Upper lobe of left lung (tissue), 6 donors: ENCODE measurements around the gene GPSM1. TPM values are rescaled to one million over a fixed set of nuclear protein-coding genes. Genes with fewer than 3 reads are reported as not detected.

Experiments
- ATAC-seq, 2 donors: fragments of 200-7000 bp; cut with Tn5 transposase; one replicate each; pipeline ENCODE4 v1.9.1; 2022; ENCODE audit warnings: mild to moderate bottlenecking in 2 of 2, moderate library complexity in 2 of 2; ENCODE audit not compliant: low FRiP score in 2 of 2
- DNase-seq, 2 donors: peaks; one replicate each; pipeline ENCODE4 v3.0.0-alpha.2; 2019 to 2020
- H3K27ac ChIP-seq, 4 donors: fragments of 200-600 bp; sonication (generic); one replicate each; pipeline ENCODE4 v1.5.1; 2016 to 2019
- H3K27me3 ChIP-seq, 4 donors: fragments of 200-600 bp; sonication (generic); one replicate each; pipeline ENCODE4 v1.5.1; 2017 to 2019
- H3K36me3 ChIP-seq, 4 donors: fragments of 200-600 bp; sonication (generic); one replicate each; pipeline ENCODE4 v1.5.1; 2016 to 2019
- H3K4me1 ChIP-seq, 4 donors: fragments of 200-600 bp; sonication (generic); one replicate each; pipeline ENCODE4 v1.5.1; 2018 to 2019
- H3K4me3 ChIP-seq, 4 donors: fragments of 200-600 bp; sonication (generic); one replicate each; pipeline ENCODE4 v1.5.1; 2017 to 2019; ENCODE audit warnings: mild to moderate bottlenecking in 2 of 4, moderate library complexity in 1 of 4
- H3K9me3 ChIP-seq, 4 donors: fragments of 200-600 bp; sonication (generic); one replicate each; pipeline ENCODE4 v1.5.1; 2018 to 2019
- CTCF ChIP-seq, 6 experiments: fragments of 450-650 bp in 4 of 6; fragments of 200-600 bp in 2 of 6; sonication (generic) in 2 of 6; IDR thresholded peaks; one replicate each; pipeline ENCODE4 v1.5.1; 2016 to 2019; ENCODE audit warnings: antibody characterized with exemption in 6 of 6
- EP300 ChIP-seq, 4 donors: sonication (generic); formaldehyde crosslinking; IDR thresholded peaks; one replicate each; pipeline ENCODE4 v1.5.1; 2017; ENCODE audit warnings: antibody characterized with exemption in 4 of 4, control low read depth in 2 of 4
- POLR2A ChIP-seq, 4 donors: fragments of 450-650 bp; IDR thresholded peaks; one replicate each; pipeline ENCODE4 v1.5.1; 2016 to 2017; ENCODE audit warnings: antibody characterized with exemption in 4 of 4, mild to moderate bottlenecking in 2 of 4
- POLR2AphosphoS5 ChIP-seq, 2 donors: sonication (generic); formaldehyde crosslinking; IDR thresholded peaks; one replicate each; pipeline ENCODE4 v1.5.1; 2017; ENCODE audit warnings: antibody characterized with exemption in 2 of 2
- WGBS, 2 donors: methylation state at CpG; one replicate each; pipeline ENCODE4 v1.1.5; 2017 to 2018; 5-methylcytosine and 5-hydroxymethylcytosine counted together
- total RNA-seq, 6 donors: library from RNA; depleted of rRNA in 4 of 6; stranded (reverse); fragments of >200 nt in 4 of 6; gene quantifications; one replicate each; pipeline versions ENCODE4 v1.1.0 to v1.2.1, GENCODE V29; 2016 to 2021
- donor health status: DM: no; HTN: no; CAD: no; lungs with moderate emphysema.
- donor health status: DM: no; HTN: yes; CAD: no; lungs with severe emphysema.

The GPSM1 gene
- total RNA-seq, 6 donors from 2014 or later: 10.0 to 78.6 (median 24.2) TPM

DNA sequence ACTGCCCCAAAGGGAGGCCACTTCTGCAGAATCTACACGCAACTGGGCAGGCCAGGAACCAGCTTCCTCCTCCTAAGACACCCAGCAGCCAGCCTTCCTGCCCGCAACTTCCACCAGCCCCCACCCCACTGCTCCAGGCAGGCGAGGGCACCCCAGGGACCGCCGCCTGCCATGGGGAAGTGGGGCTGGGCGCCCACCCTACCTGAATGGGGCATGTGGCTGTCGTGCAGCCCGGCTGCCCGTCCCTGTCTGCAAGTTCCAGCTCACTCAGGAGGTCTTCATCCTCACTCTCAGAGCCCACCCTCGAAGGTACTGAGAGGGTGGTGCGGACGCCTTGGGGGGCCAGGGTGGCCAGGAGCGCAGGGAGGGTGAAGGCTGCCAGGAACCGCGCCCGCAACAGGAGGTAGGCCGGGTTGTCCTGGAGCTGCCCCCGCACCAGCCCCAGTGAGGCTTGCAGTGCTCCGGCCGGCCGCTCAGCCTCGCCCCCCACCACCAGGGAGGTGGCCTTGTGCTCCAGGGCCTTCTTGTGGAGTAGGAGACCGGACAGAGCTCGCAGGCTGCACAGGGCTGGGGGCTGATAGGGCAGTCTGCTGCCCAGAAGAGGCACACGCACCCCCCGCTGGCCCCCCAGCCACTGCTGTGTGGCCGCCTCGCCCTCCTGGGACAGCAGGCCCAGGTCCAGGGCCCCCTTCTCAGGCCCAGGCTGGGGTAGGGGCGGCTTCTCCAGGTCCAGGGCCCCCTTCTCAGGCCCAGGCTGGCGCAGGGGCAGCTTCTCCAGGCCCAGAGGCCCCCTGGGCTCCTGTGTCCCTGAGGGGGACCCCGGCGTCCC is 50.2 kb downstream of the GPSM1 start:
- ATAC-seq (no peak), DNase-seq (peak in 1 of 2 donors; percentile 78)
- Histone ChIP-seq H3K4me1 (peaks cover 5 to 11% (median 7%) of the 10 kb centered on the region in 4 donors), H3K9me3 (no peaks in the 10 kb centered on the region), H3K4me3 (no peak overlapping the region), H3K27me3 (no peaks in the 10 kb centered on the region), H3K27ac (no peak overlapping the region), H3K36me3 (peaks cover 0 to 43% (median 34%) of the 10 kb centered on the region in 4 donors)
- TF ChIP-seq POLR2A (IDR thresholded peaks at IDR 0.05) (no peak), EP300 (IDR thresholded peaks at IDR 0.05) (no peak), CTCF (IDR thresholded peaks at IDR 0.05) (no peak), POLR2AphosphoS5 (IDR thresholded peaks at IDR 0.05) (no peak)
- WGBS, 2 donors: 86 to 93% methylated on average over 8 to 27 of the region's 32 CpGs

DNA sequence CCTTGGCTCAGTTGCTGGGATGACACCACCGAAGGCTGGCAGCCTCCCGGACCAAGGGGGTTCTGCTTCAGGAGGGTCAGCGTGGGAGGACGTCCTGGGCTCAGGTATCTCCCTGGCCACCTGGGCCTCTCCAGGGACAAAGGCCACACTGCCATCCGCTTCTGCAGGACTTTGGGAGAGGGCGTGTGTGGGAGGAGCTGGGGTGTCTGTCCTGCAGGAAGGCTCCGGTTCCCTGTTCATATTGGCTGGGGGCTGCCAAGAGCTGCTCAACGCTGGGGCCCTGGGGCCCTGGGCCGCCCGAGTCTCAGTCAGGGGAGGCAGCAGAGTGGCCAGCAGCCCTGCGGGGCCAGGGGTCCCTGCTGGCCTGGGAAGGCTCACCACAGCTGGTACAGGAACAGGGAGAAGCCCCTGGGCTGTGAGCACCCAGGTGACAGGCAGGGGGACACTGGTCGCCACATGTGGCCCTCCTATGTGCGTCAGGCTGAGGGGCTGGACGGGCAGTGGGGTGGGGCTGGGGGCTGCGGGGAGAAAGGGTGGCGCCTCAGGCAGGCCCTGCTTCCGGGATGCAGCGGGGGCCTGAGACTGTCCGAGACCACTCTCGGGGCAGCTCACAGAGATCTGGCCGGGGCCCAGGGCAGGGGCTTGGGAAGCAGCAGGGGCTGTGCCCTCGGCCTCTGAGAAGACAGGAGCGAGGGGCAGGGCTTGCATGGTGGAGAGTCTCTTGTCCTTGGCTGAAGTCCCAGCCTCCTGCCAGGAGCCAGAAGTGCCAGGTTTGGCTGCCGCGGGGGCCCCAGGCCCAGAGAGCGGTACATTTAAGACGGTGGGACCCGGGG is 51.0 kb downstream of the GPSM1 start:
- 87 to 88% methylated on average over 9 to 27 of the region's 28 CpGs for WGBS, 2 donors
- no peaks in the 10 kb centered on the region for H3K9me3 ChIP-seq
- peaks cover 0 to 3% (median under 1%) of the 10 kb centered on the region in 4 donors for H3K4me1 ChIP-seq
- H3K4me3 ChIP-seq: no peak overlapping the region
- peaks cover 0 to 52% (median 42%) of the 10 kb centered on the region in 4 donors for H3K36me3 ChIP-seq
- ATAC-seq: no peak
- no peak for TF ChIP-seq EP300 (IDR thresholded peaks at IDR 0.05)
- no peak for TF ChIP-seq POLR2A (IDR thresholded peaks at IDR 0.05)
- TF ChIP-seq POLR2AphosphoS5 (IDR thresholded peaks at IDR 0.05): no peak
- no peak for TF ChIP-seq CTCF (IDR thresholded peaks at IDR 0.05)
- H3K27ac ChIP-seq: no peak overlapping the region
- DNase-seq: peak in 1 of 2 donors; percentile 83
- no peaks in the 10 kb centered on the region for H3K27me3 ChIP-seq

GRCh38 chr9:136379003-136379287 is 51.6 kb downstream of the GPSM1 start:
- TF ChIP-seq CTCF (IDR thresholded peaks at IDR 0.05): no peak
- no peak for TF ChIP-seq EP300 (IDR thresholded peaks at IDR 0.05)
- TF ChIP-seq POLR2AphosphoS5 (IDR thresholded peaks at IDR 0.05): no peak
- no peak for TF ChIP-seq POLR2A (IDR thresholded peaks at IDR 0.05)
- Histone ChIP-seq H3K36me3 (peaks cover 0 to 57% (median 48%) of the 10 kb centered on the region in 4 donors), H3K27me3 (no peaks in the 10 kb centered on the region), H3K27ac (no peak overlapping the region), H3K4me1 (no peaks in the 10 kb centered on the region), H3K9me3 (no peaks in the 10 kb centered on the region), H3K4me3 (no peak overlapping the region)
- ATAC-seq: no peak
- no peak for DNase-seq
- 82 to 88% methylated on average over 6 to 18 of the region's 18 CpGs for WGBS, 2 donors

DNA sequence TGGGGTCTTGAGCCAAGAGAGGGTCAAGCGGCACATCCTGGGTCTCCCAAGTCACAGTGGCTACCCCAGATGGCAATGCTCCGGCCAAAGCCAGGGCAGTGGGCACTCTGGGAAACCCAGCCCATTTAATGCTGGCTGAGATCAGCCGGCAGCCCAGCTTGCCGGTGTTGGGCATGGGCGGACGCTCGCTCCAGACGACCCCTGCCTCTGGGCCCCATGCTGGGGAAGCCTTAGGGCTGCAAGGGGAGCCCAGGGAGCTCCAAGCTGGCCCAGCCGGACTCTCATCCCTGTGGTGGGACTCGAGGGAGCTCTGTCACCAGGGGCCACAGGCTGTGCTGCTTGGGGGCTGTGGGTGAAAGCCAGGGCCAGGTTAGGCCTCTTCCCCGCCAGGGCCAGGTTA is 52.1 kb downstream of the GPSM1 start:
- no peaks in the 10 kb centered on the region for H3K27me3 ChIP-seq
- TF ChIP-seq EP300 (IDR thresholded peaks at IDR 0.05) (no peak), POLR2AphosphoS5 (IDR thresholded peaks at IDR 0.05) (no peak), POLR2A (IDR thresholded peaks at IDR 0.05) (no peak), CTCF (IDR thresholded peaks at IDR 0.05) (no peak)
- no peaks in the 10 kb centered on the region for H3K9me3 ChIP-seq
- no peaks in the 10 kb centered on the region for H3K4me1 ChIP-seq
- 90 to 100% methylated on average over 2 to 8 of the region's 11 CpGs for WGBS, 2 donors
- DNase-seq: peak in 1 of 2 donors; percentile 52
- no peak overlapping the region for H3K4me3 ChIP-seq
- no peak overlapping the region for H3K27ac ChIP-seq
- peaks cover 0 to 62% (median 52%) of the 10 kb centered on the region in 4 donors for H3K36me3 ChIP-seq
- ATAC-seq: no peak
